Stomach (tissue), 4 donors: ENCODE measurements around the gene CALN1.

Source experiments
- CTCF ChIP-seq, 7 experiments: fragments of 450-650 bp in 4 of 7; fragments of 200-600 bp in 3 of 7; sonication (generic) in 3 of 7; IDR thresholded peaks; one replicate each; pipeline ENCODE4 v1.5.1; 2016 to 2019; ENCODE audit warnings: antibody characterized with exemption in 7 of 7, control low read depth in 2 of 7, mild to moderate bottlenecking in 1 of 7
- EP300 ChIP-seq: sonication (generic); formaldehyde crosslinking; IDR thresholded peaks from one replicate; pipeline ENCODE4 v1.6.1; 2017; ENCODE audit warnings: antibody characterized with exemption
- POLR2A ChIP-seq, 4 donors: fragments of 450-650 bp; IDR thresholded peaks; one replicate each; pipeline ENCODE4 v1.6.1; 2016; ENCODE audit warnings: antibody characterized with exemption in 4 of 4, control low read depth in 2 of 4, mild to moderate bottlenecking in 1 of 4, moderate library complexity in 1 of 4
- POLR2AphosphoS5 ChIP-seq, 3 donors: sonication (generic); formaldehyde crosslinking; IDR thresholded peaks; one replicate each; pipeline ENCODE4 v1.6.1; 2016; ENCODE audit warnings: antibody characterized with exemption in 3 of 3

- TF ChIP-seq CTCF (IDR thresholded peaks at IDR 0.05) (no peak), POLR2AphosphoS5 (IDR thresholded peaks at IDR 0.05) (no peak), POLR2A (IDR thresholded peaks at IDR 0.05) (no peak), EP300 (no peak)
These were observed 8.6 kb downstream of the CALN1 start for GRCh38 chr7:72403458-72404076.
